ENCODE measurements around the gene GFOD1. TPM values are rescaled to one million over a fixed set of nuclear protein-coding genes. Genes with fewer than 3 reads are reported as not detected.
"Not testable (repeated sequence)": the region's sequence is repeated elsewhere in the genome, so short reads cannot be mapped to it uniquely, and the experiment has no call there.

GFOD1 gene
- total RNA-seq, 1 donor from 2014 or later, result 16.3 TPM

DNA sequence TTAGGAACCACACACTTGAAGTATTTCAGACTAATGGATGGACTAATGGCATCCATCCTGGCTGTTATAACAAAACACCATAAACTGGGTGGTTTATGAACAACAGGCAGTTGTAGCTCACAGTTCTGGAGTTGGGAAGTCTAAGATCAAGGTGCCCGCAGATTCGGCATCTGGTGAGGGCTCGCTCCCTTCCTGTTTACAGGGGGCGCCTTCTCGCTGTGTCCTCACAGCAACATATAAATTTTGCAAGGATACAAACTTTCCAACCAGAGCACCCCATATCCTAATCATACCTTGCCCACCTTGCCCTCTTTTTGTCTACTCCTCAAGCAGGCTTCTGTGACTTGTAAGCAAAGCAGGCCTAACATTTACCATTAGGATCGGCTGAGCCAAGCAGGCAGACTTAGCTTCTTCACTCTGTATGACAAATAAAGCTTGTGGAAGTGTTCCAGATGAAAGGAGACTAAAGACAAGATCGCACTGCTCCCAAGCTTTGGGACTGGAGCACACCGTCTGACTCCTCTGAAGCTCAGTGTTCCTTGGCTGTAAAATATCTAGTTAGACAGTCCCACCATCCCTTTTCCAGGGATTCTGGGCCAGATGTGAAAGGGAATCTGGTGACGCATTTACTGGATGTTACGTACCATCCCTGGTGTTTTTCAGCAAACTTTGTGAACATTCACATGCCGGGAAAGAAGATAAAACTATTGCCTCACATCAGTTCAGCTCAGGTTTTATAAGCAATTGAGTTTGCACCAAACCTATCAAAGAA lies 34.9 kb downstream of the GFOD1 start:
- DNase-seq (ENCODE audit: low spot score), result no peak
- ATAC-seq, result no peak
- intact Hi-C loops (cut with DNase I), result no loop called here

GRCh38 chr6:13451181-13451895 lies 36.1 kb downstream of the GFOD1 start:
- DNase-seq (ENCODE audit: low spot score) (no peak), ATAC-seq (no peak)
- intact Hi-C loops (cut with DNase I), result no loop called here

GRCh38 chr6:13450628-13451027 lies 36.8 kb downstream of the GFOD1 start:
- no peak for ATAC-seq
- DNase-seq (ENCODE audit: low spot score), result no peak
- intact Hi-C loops (cut with DNase I), result no loop called here

- ATAC-seq (no peak), DNase-seq (ENCODE audit: low spot score) (no peak)
- intact Hi-C loops (cut with DNase I), result no loop called here
These were observed 39.3 kb downstream of the GFOD1 start for GRCh38 chr6:13447949-13448724.

DNA sequence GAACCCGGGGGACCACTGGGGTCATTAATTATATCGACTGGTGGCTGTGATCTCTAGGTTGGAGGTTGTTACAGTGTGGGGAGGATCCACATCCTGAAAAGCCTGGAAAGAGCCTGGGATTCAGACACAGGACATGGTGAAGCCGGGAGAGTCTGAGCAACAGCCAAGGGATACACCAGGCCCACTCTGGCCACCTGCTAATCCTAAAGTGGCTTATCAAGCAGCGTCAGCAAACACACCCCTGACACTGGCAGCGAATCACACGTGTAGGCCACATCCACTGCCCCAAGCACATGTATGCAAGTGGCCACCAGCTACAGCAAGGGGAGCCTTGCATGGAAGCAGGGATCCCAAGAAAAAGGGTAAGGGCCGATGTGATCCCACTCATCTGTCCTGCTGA lies 41.0 kb downstream of the GFOD1 start:
- intact Hi-C loops (cut with DNase I), result no loop called here
- no peak for DNase-seq (ENCODE audit: low spot score)
- no peak for ATAC-seq

DNA sequence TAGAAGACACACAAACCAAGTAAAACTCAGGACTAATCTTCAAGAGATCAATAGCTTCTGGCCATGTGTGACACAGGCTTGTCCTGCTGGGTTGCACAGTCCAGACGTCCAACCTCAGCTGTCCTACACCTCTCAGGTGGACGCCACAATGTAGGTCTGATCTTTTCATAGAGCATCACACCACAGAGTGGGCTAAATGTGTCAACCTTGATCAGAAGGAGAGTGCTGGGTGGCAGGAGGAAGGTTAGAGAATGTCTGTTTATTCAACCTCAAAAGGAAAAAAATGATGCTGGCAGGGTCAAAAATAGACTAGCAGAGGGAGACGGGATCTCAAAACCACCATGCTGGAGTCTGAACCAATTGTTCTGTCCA lies 41.7 kb downstream of the GFOD1 start:
- DNase-seq (ENCODE audit: low spot score) (no peak), ATAC-seq (peak; percentile 21)
- intact Hi-C loops (cut with DNase I), result no loop called here

DNA sequence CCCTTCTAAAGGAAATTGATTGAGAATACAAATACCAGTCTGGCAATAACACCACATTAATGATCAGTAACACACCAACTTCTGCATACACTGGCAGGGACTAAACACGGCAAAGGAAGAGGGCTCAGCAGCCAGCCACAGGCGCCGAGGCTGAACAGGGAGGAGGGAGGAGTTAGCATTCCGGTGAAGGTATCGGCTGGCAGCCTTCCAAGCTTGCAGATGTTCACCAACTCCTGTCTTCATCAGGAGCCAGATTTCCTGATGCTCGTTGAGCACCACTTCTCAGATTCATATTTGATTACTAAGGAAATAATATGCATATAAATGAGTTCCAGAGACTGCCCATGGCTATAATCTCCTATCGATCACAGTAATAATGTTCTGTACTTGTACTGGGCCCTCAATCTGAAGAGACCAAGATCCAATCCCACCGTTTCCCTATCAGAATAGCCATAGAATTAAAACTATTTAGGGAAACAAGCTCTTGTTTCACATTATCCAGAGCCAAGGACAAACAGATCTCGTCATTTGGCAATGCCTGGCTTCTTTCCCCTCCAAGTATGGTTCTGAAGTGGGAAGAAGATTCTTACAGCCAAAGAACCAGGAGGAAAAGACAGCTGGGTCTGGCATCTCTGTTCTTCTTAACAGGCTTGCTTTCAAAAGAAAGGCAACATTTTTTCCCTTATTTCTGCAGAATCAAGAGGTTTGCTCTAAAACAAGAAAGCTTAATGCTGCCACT lies 42.2 kb downstream of the GFOD1 start:
- intact Hi-C loops (cut with DNase I), result no loop called here
- DNase-seq (ENCODE audit: low spot score), result peak; percentile 81

GRCh38 chr6:13444604-13445003 lies 42.8 kb downstream of the GFOD1 start:
- intact Hi-C loops (cut with DNase I), result no loop called here
- DNase-seq (ENCODE audit: low spot score) (no peak), ATAC-seq (no peak)

More for the DNA sequence above, 42.2 kb downstream of the GFOD1 start:
- peak; percentile 62 for ATAC-seq

DNA sequence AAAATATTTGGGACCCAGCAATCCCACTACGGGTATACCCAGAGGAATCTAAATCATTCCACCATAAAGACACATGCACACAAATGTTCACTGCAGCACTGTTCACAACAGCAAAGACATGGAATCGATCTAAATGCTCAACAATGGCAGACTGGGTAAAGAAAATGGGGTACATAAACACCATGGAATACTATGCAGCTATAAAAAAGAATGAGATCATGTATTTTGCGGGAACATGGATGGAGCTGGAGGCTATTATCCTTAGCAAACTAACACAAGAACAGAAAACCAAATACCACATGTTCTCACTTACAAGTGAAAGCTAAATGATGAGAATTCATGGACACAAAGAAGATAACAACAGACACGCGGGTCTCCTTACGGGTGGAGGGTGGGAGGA lies 43.4 kb downstream of the GFOD1 start:
- DNase-seq (ENCODE audit: low spot score); intact Hi-C loops (cut with DNase I); ATAC-seq: not testable (repeated sequence)

- ATAC-seq, result no peak
- intact Hi-C loops (cut with DNase I), result no loop called here
- no peak for DNase-seq (ENCODE audit: low spot score)
These were observed 45.6 kb downstream of the GFOD1 start for GRCh38 chr6:13441778-13442177.

DNA sequence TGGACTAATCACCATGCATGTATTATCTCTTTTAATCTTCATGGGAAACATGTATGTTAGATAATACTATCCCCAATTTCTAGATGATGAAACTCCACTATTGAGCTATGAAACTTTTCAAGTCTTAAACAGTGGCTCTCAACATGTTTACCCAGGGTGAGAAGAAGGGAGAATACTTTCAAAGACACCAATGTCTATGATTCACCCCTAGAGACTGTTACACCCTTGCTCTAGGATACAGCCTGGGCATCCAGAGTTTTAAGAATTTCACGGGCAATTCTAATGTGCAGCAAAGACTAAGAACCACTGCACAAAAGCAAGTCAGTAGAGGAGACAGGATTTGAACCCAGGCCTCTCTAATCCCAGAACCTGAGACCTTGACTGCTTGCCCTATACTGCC lies 47.8 kb downstream of the GFOD1 start:
- ATAC-seq, result no peak

GRCh38 chr6:13438126-13438525 lies 49.3 kb downstream of the GFOD1 start:
- no peak for ATAC-seq
- no peak for DNase-seq (ENCODE audit: low spot score)
- intact Hi-C loops (cut with DNase I), result no loop called here

More for the DNA sequence above, 47.8 kb downstream of the GFOD1 start:
- DNase-seq (ENCODE audit: low spot score), result no peak
- intact Hi-C loops (cut with DNase I), result no loop called here

- ATAC-seq (no peak), DNase-seq (ENCODE audit: low spot score) (no peak)
- intact Hi-C loops (cut with DNase I), result no loop called here
These were observed 50.0 kb downstream of the GFOD1 start for GRCh38 chr6:13437218-13437996.

DNA sequence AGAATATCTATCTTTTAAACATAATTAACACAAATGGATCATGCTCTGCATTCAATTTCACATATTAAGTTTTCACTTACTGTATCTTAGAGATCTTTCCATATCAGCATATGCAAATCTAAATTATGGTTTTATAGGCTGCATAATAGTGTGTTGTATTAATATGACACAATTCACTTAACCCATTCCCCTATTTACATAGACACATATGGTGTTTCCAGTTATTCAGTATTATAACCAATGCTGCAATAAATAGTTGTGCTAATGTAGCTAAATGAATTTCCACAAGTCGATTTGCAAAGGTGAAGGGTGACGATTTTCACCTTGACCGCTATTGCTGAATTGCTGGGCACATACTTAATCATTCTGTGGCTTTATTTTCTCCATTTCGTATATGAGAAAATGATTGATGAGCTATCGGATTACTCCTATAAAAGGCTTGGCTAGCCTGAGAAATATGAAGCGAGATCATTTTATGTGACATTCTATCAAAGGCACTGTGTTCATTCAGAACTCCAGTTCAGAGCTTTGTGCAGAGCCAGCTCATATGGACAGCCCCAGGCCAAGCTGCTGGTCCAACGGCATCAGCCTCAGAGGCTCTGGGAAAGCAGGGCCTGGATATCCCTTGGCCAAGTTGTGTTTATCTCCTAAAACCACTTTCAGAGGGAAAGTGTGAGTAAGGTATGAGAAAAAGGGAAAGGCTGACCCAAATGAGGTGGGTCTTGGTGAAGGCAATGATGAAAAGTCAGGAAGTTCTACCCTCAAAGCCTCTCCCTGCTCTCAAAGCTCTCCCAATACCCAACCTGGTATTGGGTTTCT lies 50.8 kb downstream of the GFOD1 start:
- DNase-seq (ENCODE audit: low spot score) (no peak), ATAC-seq (no peak)
- intact Hi-C loops (cut with DNase I), result no loop called here

DNA sequence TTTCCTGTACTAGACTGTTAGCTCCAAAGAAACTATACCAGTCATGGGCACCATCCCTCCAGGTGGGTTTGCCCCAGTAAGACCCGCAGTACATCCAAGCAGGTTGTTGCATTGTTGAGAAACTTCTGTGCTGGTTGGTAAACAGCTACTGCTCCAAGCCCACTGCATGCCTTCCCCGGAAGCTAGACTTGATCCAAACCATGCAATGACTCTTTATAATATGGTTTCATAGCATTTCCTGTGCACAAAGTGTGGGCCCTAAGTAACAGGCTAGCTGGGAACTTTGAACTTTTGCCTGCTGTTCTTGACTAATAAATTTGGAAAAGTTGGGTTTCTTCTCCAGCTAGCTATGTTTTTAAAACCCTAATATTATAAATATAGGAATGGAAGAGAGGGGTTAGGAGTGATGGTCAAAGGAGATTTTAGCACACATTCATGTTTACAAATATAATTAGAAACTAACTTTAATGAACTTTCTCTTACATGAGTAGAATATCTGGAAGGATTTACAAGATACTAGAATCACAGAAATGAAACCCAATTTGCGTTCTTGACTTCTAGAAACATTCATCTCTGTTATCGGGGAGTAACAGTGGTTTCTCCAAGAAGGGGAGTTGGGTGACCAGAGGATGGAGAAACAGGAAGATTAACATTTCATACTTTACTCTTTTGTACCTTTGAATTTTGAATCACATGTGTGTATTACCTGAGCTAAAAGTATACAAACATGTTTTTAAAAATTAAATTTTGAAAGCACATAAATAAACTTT lies 51.7 kb downstream of the GFOD1 start:
- ATAC-seq (no peak), DNase-seq (ENCODE audit: low spot score) (no peak)
- intact Hi-C loops (cut with DNase I), result no loop called here

GRCh38 chr6:13434777-13435176 lies 52.6 kb downstream of the GFOD1 start:
- ATAC-seq (no peak), DNase-seq (ENCODE audit: low spot score) (no peak)
- intact Hi-C loops (cut with DNase I), result no loop called here
